HG03095 (cell line): ENCODE measurements around the gene SLC12A6.
A peak's percentile ranks its signal among the peaks of the same experiment; 100 is the strongest.
"Not testable (repeated sequence)": the region's sequence is repeated elsewhere in the genome, so short reads cannot be mapped to it uniquely, and the experiment has no call there.

Experiments
- ATAC-seq: cut with Tn5 transposase; IDR thresholded peaks from one replicate; pipeline ENCODE4 v1.9.1; 2021; ENCODE audit warnings: moderate library complexity; ENCODE audit not compliant: unreplicated experiment

SLC12A6 gene

DNA sequence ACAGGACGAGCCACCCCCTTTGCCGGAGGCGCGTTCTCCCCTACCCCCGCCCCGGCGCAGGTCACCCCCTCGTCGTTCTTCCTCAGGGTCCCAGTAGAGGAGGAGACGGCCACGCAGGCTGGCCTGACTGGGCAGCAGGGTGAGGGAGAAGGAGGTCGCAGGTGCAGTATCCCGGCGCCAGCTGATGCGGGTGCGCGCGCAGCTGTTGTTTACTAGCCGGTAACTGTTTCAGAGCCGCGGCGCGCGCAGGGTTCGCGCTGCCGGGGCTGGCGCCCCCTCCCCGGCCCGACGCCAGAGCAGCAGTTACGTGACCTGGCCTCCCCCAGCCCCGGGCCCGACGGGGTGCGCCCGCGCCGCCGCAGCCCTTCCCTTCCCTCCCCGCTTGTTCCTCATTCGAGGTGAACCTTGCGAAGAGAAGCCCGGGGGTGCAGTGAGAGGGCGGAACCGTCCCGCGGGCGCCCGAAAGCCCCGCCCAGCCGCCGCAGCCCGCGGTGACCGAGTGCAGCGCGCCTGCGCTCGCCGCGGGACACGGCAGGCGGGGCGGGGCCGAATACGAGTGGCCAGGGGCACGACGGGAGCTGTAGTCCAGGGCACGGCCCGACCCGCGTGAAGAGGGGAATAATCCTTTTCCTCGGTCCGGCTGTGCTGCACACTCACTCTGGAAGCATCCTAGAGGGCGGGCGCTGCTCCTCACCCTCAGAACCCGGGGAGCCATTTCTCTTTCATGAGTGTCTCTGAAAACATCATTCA is at the start of gene SLC12A6:
SLC12A6 (minus strand) TSS at position 225 of the 750 bp plus-strand sequence. CDS start 1,101 bp downstream, outside the sequence.
- peak; percentile 63 for ATAC-seq

DNA sequence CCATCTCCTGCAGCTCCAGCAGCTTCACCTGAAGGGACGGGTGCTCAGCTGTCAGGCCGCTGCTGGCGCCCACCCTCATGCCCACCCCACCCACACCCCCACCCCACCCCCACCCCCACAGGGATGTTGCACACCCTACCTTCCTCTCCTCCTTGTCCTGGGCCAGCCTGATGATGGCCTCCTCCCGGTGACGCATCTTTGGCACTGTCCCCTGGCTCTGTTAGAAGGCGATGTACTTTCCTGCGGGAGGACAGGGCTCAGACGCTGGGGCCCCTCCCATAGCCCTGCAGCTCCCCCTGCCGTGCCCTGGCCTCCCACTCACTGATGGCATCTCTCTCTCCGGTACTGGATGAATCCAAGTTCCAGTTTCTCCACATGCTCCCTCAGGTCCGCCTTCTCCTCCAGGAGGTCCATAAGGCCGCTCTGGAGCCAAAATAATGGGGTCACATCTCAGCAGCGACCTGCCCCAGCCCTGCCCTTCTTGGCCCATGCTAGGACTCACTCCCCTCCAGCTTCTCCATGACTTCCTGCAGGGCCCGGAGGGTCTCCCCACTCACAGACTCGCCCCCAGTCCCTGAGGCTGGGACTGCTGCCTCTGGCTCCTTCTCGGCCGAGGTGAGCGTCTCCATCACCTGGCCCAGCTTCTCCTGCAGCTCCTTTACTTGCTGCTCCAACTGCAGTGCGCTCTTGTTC is 44.4 kb upstream of the SLC12A6 start:
- ATAC-seq, result not testable (repeated sequence)

DNA sequence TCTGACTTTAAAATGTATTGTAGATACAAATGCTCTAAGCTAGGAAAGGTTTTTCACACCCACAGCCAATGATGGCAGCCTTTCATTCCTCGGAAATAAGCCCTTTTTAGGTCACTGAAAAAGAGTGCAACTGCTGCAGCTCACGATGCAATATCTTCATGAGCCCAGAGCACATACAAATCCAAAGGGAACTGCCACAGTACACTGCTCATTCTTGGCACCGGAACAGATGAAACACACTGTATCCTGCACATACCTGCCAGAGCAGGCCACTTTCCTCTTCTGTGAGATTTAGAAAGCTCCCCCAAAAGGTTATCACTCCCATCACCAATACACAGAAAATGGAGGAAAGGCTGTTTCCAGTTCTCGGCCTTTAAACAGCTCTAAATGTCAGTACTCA is 42.9 kb upstream of the SLC12A6 start:
- ATAC-seq, result not testable (repeated sequence)

DNA sequence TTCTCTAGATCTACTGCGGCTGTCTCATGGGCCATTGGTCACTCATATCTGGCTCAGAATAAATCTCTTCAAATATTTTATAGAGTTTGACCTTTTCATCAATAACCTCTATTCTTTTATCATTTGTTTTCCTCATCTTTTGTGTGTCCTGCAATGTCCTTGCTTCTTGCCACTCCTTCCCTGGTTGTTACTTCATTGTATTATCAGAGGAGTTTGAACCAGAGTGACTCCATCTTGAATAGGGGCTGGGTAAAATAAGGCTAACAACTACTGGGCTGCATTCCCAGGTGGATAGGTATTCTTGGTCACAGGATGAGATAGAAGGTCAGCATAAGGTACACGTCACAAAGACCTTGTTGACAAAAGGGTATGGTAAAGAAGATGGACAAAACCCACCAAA is 39.3 kb upstream of the SLC12A6 start:
- ATAC-seq, result no peak

DNA sequence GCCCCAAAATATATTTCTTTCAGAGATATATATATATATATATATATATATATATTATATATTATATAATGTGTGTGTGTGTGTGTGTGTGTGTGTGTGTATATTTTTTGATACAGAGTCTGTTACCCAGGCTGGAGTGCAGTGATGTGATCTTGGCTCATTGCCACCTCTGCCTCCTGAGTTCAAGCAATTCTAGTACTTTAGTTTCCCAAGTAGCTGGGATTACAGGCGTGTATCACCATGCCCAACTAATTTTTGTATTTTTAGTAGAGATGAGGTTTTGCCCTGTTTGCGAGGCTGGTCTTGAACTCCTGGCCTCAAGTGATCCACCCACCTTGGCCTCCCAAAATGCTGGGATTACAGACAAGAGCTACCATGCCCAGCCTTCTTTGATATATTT is 38.0 kb upstream of the SLC12A6 start:
- ATAC-seq, result not testable (repeated sequence)

DNA sequence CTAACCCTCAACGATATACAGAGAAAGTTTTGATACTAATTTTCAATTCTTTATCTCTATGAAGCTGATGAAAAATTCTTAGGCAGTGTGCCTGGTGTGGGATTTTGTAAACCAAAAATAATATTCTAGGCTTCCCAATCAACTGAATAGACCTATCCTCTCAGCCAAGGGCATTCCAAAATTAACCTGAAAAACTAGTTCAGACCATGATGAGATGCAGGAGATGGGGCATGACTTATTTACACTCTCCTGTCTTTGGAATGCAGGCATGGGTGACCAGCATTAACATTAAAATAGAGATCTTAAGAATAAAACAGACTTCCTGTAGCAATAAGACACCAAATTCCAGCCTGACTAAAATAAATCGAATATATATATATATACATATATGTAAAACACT is 37.2 kb upstream of the SLC12A6 start:
- ATAC-seq, result no peak

DNA sequence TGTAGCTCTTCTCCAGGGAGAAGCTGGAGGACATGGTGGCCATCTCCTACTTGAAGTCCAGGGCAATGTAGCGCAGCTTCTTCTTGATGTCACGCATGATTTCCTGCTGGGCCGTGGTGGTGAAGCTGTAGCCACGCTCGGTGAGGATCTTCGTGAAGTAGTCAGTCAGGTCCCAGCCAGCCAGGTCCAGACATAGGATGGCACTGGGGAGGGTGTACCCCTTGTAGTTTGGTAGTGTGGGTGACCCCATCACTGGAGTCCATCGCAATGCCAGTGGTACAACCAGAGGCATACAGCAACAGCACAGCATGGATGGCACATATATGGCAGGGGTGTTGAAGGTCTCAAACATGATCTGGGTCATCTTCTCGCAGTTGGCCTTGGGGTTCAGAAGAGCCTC is 36.4 kb upstream of the SLC12A6 start:
- ATAC-seq, result no peak

DNA sequence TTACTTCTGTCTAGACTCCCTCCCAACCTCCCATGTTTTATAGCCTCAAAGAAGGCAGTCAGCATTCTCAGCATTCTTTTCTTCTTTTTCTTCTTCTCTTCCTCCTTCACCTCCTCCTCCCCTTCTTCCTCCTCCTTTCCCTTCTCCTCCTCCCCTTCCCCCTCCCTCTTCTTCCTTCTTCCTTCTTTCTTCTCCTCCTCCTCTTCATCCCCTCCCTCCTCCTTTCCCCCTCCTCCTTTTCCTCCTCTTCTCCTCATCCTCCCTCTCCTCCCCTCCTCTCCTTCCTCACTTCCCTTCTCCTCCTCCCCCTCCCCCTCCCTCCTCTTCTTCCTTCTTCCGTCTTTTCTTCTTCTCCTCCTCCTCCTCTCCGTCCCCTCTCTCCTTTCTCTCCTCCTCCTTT is 33.1 kb upstream of the SLC12A6 start:
- ATAC-seq, result no peak

DNA sequence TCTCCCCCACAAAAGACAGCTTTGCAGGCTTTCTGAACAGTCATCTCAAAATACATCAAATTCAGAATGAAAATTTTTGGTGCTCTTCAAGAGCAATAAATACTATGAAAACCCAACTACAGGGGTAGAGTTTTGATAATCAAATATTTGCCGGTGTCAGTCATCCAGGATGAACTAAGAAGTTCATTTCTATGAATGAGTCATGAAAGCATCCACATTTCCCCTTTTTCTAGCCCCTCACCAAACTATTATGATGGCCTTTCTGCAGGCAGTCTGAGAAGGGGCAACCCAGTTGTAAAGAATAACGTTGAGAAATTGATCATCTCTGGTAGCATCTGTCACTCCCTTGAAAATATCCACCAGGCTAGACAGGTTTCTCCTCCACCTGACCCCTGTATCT is 32.5 kb upstream of the SLC12A6 start:
- no peak for ATAC-seq

DNA sequence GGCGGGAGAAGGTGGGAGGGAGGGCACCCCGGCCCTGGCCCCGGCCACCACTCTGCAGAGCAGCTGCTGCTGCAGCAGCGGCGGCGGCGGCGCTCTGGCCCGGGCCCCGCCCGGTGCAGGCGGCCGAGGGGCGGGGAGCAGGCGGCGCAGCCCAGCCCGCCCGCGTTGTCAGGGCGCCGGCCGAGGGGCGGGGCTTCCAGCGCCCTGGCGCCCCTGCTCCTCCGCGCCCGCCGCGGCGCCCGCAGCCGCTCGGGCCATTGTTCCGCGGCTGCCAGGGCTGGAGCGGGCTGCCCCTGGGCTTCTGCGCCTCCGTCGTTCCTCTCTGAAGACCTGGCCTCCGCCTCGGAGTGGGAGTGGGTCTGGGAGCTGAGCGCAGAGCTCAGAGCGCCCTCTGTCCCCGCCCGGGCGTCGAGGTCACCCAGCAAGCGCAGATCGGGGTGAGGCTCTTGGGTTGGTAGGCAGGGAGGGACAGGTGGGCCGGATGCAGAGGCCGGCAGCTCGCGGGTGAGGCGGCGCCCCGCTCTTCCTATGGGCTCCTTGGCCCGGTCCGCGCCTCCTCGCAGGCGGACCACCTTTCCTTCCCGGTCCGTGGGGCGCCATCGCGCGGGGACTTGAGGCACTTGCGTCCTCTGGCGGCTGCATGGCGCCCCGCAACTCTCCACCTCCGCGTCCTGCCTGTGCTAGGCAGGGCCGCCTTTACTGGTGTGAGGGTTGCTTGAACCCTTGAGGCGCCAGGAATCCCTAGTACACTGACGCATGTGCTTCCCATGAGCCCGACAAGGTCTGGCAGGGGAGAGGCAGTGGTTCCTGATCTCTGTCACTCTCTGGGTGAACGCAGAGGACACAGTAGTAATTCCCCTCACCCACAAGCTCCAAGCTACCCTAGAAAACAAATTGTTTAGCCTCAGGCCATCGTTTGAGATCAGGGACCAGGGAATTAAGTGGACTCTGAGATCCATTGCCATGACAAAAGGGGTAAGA is 29.8 kb upstream of the SLC12A6 start, which contains the start of gene LPCAT4:
LPCAT4 (minus strand) TSS at position 96 of the 981 bp plus-strand sequence. CDS start 96 bp downstream, outside the sequence.
- ATAC-seq, result peak; percentile 79

DNA sequence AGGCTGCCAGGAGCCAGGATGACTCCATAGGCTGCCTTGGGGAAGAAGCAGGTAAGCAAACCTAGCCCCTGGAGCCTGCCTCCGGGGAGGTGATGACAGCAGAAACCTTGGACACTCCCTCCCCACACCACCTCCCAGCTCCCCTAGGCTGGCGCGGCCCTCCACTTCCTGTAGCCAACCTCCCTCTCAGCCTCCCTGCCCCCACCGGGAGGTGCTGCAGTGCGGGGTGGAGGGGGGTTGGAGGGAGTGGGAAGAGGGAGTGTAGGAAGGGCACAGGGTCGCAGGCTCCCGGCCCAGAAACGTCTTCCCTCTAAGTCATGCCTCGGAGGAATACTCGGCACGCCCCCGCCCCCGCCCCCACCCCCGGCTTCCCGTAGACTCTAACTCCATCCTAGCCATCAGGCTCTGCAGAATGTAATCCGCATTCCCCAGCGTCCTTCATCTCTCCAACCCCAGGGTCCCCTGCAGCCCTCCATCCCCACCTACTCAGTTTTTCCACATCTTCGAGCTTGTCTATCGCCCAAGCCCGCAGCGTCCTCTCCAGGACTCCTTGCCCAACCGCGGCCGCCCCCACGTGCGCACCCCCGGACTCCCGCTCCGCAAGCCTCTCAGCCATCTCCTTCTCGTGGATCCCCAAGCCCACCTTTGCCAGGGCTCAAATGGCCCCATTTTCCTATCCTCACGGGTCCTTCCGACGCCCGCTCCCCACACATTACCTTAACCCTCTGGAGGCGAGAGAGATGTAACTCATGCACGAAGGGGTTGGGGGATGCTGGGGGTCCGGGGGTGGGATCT is 28.9 kb upstream of the SLC12A6 start:
- ATAC-seq, result no peak

DNA sequence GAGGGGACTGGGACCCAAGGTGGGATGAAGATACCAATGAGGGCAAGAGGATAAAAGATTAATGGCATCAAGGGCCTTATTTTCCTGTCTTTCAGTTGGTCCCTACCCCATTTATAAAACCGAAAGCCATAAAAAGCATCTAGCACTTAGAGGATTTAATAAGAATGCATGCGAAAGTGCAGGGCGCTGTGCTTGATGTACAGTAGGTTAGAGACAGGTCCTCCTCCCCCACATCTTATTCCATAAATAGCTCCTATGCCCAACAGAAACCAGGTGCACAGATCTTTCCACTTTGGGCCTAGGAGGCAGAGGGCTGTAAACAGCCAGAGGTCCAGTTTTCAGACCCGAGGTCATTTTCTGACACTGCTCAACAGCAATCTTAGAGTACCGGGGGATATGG is 28.3 kb upstream of the SLC12A6 start:
- no peak for ATAC-seq

DNA sequence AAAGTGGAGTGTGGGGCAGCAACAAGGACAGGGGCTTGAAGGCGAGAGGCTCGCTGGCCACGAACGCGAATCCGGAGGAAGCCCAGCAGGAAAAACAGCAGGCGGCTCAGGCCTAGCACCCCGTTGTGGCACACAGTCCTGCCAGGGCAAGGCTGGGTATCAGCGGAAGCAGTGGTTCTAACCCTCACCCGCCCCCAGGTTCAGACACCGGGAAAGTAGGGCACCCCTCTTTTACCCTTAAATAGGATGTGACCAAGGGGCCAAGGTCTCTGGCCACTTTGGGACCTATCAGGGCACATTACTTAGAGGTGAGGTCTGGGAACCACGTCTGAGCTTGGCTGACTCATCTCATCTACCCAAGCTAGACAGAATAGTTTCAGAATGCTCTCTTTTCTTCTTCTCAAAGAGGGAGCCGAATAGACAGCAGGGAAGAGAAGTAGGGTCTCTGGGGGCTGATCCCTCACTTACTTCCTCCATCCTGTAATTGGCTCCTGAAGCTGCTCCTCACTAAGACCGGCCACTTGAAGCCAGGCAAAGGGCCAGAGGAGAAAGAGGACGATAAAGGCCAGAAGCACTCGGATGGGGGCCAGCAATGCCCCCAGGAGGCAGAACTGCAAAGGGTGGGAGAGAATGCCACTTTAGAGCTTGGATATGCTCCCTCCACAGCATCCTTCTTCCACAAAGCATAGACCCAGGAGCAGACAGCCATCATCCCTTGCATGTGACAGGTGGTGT is 27.7 kb upstream of the SLC12A6 start:
- no peak for ATAC-seq

DNA sequence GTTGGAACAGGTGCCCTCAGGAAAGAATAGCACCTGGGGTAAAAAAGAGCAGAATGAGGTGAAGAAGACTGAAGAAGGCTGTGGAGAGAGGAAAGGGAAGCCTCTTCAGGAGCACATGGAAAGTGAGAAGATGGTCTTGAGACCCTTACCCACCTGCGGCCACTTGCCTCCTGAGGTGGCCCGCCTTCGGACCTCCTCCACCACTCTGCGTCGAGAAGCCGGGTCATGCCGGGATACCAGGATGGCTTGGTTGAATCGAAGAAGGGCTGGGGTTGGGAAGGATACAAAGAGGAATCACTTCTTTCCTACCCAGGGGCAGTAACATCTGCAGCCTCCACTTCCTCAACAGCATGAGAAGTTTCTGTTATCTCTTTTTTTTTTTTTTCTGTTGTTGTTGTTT is 26.5 kb upstream of the SLC12A6 start:
- no peak for ATAC-seq

DNA sequence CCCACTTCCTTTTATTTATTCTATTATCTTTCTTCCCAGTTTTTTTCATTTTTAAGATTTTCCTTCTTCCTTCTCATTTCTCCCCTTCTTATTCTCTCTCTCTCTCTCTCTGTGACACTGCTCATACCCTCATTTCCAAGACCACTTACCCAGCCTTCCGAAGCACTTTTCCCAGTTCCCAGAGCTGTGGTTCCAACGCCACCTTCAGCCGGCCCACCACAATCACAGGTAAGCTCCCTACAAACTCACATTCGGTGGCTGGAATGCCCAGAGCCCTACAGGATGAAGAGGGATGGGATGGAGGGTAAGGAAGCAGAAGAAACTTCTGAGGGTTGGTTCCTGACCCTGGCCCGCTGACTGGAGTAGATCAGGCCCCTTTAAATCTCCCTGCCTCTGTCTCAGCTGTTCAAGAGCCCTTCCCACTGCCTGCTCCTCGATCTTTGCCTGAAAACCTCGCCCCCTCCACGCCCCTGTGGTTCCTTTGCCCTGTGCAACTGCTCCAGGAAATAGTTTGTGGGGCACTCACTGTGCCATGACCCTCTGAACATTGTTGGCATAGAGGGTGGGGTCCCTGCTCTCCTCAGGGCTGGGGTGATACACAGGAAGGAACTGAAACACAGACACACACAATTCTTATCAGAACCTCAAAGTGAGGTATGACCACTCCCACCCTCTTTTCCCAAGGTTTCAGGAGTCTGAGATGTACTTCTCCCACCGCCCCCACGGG is 24.6 kb upstream of the SLC12A6 start:
- ATAC-seq, result no peak

DNA sequence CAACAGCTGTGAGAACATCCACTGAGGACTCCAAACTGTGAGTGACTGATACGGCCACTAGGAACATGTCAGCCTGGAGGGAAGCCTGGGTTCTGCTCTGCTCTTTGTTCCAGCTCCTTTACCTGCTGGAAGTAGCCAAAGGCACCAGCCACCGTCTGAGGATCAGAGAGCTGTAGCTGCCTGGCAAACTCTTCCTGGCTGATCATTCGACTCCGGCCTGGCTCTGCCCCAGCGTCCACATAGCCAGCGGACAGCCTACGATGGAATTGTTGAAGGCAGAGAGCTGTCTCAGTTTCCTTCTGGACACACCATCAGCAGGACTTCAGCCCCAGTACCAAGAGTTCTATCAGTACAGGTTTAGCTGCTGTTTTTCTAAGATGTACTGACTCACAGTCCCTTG is 23.7 kb upstream of the SLC12A6 start:
- ATAC-seq, result no peak

DNA sequence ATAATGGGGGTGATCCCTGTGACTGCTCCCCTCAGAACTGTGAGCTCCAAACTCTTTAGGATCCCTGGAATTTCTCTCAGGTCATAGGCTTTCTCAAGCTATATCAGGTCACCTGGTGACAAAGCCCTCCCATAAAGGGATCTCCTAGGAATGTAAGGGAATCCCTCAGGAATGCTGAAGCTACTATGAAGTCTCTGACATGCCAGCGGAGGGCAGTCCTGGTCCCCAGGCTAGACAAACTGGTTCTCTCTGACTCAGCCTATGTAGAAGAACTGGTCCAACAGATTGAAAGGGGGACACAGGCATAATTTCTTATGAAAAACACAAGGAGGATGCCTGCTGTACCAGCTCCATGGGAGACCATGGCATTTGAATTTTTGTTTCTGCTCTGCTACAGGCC is 22.7 kb upstream of the SLC12A6 start:
- ATAC-seq, result no peak

DNA sequence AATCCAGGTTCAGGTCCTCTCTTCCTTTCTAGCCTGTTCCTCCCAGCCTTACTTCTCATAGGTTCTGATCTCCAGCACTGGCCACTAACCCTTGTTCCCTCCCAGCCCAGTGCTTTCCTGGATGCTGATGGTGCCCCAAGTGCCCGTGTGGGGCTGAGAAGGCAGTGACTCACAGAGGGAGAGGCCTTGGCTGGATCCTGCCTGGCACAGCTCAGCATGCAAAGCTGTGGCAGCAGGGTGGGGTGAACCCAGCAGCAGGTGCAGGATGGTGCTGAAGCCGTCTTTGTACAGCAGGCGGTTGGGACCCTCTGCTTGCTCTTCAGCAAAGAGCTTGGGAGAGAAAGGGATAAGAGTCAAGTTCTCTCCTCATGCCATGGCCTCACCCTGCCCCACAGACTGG is 21.8 kb upstream of the SLC12A6 start:
- no peak for ATAC-seq

DNA sequence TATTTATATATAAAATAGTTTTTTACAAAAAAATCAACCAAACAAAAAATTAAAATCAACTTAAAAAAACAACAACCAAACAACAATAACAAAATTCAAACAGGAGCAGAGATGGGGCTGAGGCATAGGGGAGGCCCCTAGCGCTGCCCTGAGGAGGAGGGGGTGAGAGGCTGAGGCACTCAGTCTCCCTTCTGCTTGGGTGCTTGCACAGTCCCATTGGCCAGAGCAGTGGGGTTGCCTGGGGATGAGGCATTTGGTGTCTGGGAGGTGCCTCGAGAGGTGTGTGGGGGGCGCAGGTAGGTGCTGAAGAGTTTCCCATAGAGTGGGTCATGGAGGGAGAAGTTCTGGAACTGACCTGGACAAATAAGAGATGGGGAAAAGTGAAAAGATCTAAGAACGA is 21.4 kb upstream of the SLC12A6 start:
- no peak for ATAC-seq
